ENCODE measurements around the gene INPP5B.
"Not testable (repeated sequence)": the region's sequence is repeated elsewhere in the genome, so short reads cannot be mapped to it uniquely, and the experiment has no call there.

Gene INPP5B

DNA sequence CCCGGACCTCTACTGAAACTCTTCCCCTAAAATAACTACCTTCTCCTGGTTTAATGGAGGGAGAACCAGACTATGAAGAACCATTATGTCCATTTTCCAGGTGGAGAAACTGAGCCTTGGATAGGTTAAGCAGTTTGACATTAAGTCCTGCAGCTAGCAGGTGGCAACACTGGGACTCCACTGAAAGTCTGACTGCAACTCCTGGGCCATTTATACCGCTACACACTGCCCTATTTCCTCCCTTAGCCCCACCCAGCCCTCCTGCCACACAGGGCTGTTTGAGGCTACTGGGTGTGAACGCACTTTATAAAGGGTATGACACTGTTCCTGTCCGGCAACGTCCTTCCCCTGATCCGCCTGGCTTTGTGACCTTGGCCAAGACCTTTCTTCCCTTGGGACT, 511 bp upstream of the INPP5B start:
- no peak for DNase-seq

- DNase-seq: peak; percentile 25
Observed at GRCh38 chr1:37945743-37946702, 830 bp downstream of the INPP5B start.

- no peak for DNase-seq
Observed at GRCh38 chr1:37945251-37945650, 1.6 kb downstream of the INPP5B start.

- no peak for DNase-seq
Observed at GRCh38 chr1:37944816-37945215, 2.0 kb downstream of the INPP5B start.

DNA sequence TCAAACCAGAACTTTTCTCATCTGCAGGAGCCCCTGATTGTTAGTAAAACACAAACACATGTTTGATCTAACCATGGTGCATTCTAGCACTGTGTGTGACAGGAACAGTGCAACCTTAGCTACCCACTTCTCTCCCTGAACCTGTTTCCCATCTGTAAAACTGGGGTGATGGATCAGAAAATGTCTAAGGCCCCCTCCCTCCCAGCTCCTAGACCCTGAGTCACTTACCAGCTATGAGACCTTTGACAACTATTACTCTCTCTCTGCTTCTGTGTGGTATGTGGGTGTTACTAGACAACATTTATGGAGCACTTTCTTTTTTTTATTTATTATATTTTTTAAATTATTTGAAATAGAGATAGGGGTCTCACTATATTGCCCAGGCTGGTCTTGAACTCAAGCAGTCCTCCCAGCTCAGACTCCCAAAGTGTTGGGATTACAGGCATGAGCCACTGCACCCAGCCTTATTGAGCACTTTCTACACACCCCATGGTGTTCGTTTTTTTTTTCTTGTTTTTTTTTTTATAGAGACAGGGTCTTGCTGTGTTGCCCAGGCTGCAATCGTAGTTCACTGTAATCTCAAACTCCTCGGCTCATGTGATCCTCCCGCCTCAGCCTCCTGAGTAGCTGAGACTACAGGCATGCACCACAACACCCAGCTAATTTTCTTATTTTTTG, 2.6 kb downstream of the INPP5B start:
- no peak for DNase-seq

- no peak for DNase-seq
Observed at GRCh38 chr1:37940299-37940947, 6.4 kb downstream of the INPP5B start.

GRCh38 chr1:37936760-37937159, 10.1 kb downstream of the INPP5B start:
- DNase-seq: not testable (repeated sequence)

DNA sequence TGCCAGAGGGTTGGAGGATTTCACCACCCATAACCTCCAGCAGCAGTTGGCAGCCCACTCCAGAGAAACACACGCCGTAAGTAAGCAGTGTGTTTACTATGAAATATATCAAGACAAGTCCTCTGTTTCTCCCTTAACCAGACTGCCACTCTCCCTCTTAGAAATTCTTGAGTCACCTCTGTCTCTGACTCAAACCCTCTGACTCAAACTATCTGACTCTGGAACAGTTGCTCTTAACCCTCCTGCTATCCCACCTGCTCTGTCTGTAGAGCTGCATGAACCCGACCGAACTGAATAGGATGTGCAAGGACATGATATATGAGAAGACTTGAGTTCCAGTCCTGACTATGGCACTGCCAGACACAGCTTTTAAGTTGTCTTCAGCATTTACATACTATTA, 14.1 kb downstream of the INPP5B start:
- no peak for DNase-seq

GRCh38 chr1:37931361-37932158, 15.3 kb downstream of the INPP5B start:
- peak; percentile 93 for DNase-seq

DNA sequence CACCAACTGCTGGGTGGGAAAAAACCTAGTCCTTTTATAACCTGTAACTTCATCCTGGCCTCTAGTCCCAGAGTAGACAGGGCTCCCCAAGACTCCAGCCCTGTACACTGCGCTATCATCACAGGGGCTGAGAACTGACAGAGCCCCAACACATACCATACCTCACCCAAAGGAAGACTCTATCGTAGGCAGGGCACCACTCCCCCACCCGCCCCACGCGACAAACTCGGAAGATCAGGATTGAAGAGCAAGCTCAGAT, 15.8 kb downstream of the INPP5B start:
- DNase-seq: no peak

GRCh38 chr1:37930246-37931101, 16.4 kb downstream of the INPP5B start:
- no peak for DNase-seq

- DNase-seq: peak; percentile 20
Observed at GRCh38 chr1:37926038-37926924, 20.6 kb downstream of the INPP5B start.

- DNase-seq: no peak
Observed at GRCh38 chr1:37925316-37925715, 21.5 kb downstream of the INPP5B start.

DNA sequence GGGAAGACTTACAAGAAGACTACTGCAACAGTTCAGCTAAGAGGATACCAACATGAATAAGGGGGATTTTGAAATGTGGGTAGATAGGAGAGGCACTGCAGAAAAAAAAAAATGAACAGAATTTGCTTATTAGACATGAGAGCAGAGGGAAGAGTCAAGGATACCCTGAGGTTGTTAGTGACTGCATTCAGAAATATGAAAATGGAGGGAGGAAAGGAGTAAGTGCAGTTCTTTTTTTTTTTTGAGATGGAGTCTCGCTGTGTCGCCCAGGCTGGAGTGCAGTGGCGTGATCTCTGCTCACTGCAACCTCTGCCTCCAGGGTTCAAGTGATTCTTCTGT, 23.3 kb downstream of the INPP5B start:
- no peak for DNase-seq

DNA sequence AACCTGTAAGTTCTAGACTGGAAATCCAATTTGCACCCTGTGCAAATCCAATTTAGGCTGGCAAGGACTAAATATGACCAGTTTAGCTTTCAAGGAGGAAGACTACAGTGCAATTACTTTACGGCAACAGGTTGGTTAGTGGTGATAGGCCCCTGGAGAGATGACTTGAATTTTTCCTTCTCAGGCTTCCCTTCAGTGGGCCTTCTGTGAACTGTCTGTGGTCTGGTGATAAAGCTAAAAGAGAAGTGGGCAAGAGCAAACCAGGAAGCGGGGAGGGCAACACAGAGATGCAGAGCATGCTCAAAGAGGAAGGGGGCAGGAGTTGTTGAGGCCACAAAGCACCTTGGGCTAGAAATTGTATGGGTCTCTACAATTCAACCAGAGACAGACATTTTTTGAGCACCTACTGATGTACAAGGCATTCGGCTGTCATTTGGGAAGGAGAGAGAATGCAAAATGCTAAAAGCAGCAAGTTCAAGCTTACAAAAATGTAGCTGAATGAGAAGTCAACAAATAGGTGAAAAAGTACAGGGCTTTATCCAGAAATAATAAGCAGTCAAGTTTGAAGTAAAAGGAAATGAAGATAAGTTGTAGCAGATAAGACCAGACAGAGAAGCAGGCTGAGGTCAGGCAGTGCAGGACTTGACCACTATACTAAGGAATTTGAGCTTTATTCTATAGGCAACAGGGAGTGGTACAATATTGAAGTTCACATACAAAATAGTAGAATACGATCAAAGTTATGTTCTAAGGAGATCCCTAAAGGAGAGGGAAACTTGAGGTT, 23.9 kb downstream of the INPP5B start:
- peak; percentile 93 for DNase-seq

GRCh38 chr1:37919277-37919676, 27.6 kb downstream of the INPP5B start:
- no peak for DNase-seq

DNA sequence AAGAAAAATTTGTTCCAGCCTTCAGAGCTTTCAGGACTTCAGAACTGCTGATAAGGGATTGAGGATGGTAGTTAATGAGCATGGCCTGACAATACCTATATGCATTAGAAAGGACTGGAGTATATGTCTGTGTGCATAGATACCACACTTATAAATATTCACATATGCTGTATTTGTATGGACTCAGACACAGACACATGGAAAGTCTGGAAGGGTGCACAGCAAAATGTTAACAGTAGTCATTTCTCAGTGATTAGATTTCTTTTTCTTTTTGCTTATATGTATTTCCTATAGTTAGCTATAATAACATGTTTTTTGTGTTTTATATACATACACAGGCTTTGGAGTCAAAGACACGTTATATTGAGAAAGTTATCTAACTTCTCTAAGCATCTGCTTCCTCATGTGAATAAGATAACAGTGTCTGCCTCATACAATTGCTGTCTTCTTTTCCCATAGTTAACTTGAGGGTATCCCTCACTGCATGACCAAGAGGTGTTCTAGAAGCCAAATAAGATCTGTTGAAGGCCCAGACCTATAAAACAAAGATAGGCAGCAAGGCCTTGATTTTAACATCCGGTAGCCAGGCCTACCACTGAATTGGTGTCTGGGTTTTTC, 31.3 kb downstream of the INPP5B start:
- DNase-seq: no peak

GRCh38 chr1:37914719-37915475, 32.0 kb downstream of the INPP5B start:
- no peak for DNase-seq

- not testable (repeated sequence) for DNase-seq
Observed at GRCh38 chr1:37911478-37911877, 35.4 kb downstream of the INPP5B start.
